ENCODE measurements around the gene DNM1.

The DNM1 gene

DNA sequence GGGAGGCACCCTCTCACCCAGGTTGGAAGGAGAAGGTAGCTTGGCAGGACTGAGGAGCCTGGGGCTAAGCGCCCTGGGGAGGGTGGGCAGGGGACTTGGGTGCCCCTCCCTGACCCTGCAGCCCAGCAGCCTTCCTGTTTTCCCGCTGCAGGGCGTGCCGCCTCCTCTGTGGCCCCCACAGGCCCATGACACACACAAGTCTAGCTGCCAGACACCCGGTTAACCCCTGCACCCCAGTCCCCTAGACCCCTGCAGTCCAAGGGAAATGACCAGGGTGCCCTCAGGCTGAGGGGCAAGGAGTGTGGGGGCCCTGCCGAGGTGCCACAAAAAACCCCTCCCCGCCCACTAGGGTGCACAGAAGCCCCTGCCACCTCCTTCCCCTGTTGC, 39.6 kb downstream of the DNM1 start:
- peaks cover 10% of the 10 kb centered on the region for H3K4me1 ChIP-seq (ENCODE audit: insufficient read depth, low read length, severe bottlenecking)
- H3K9me2 ChIP-seq (ENCODE audit: low read depth, low read length) = no peaks in the 10 kb centered on the region
- H2AFZ ChIP-seq (ENCODE audit: low read length) = no peak overlapping the region
- no peaks in the 10 kb centered on the region for H4K20me1 ChIP-seq (ENCODE audit: insufficient read depth, low read length)
- no peak overlapping the region for H3K27ac ChIP-seq (ENCODE audit: low read depth, low read length, poor library complexity, severe bottlenecking)
- no peaks in the 10 kb centered on the region for H3K9me3 ChIP-seq (ENCODE audit: low read length)
- H3K36me3 ChIP-seq (ENCODE audit: insufficient read depth, low read length) = no peaks in the 10 kb centered on the region
- no peak overlapping the region for H3K4me3 ChIP-seq (ENCODE audit: low read depth, low read length, poor library complexity, severe bottlenecking)
- no peaks in the 10 kb centered on the region for H3K79me2 ChIP-seq (ENCODE audit: insufficient read depth, low read length)
- TF ChIP-seq CTCF (IDR thresholded peaks at IDR 0.05; ENCODE audit: low read length) (no peak), EZH2 (IDR thresholded peaks at IDR 0.05; ENCODE audit: borderline replicate concordance, low read length) (no peak)
- H3K4me2 ChIP-seq (ENCODE audit: low read length) = no peak overlapping the region
- H3F3A ChIP-seq (ENCODE audit: insufficient read depth, low read length) = no peaks in the 10 kb centered on the region
- no peak overlapping the region for H3K9ac ChIP-seq (ENCODE audit: low read length)
- no peaks in the 10 kb centered on the region for H3K27me3 ChIP-seq (ENCODE audit: insufficient read depth, low read length)

- Histone ChIP-seq H3K9me2 (ENCODE audit: low read depth, low read length) (no peaks in the 10 kb centered on the region), H3K36me3 (ENCODE audit: insufficient read depth, low read length) (no peaks in the 10 kb centered on the region), H2AFZ (ENCODE audit: low read length) (no peak overlapping the region), H3K9ac (ENCODE audit: low read length) (no peak overlapping the region), H3K4me3 (ENCODE audit: low read depth, low read length, poor library complexity, severe bottlenecking) (no peak overlapping the region), H3K79me2 (ENCODE audit: insufficient read depth, low read length) (no peaks in the 10 kb centered on the region), H3K27me3 (ENCODE audit: insufficient read depth, low read length) (peaks cover under 1% of the 10 kb centered on the region; the same call in 1 of the 2 replicates), H3K27ac (ENCODE audit: low read depth, low read length, poor library complexity, severe bottlenecking) (no peak overlapping the region), H3K9me3 (ENCODE audit: low read length) (no peaks in the 10 kb centered on the region), H4K20me1 (ENCODE audit: insufficient read depth, low read length) (no peaks in the 10 kb centered on the region), H3F3A (ENCODE audit: insufficient read depth, low read length) (no peaks in the 10 kb centered on the region), H3K4me2 (ENCODE audit: low read length) (no peak overlapping the region), H3K4me1 (ENCODE audit: insufficient read depth, low read length, severe bottlenecking) (peaks cover 10% of the 10 kb centered on the region)
- TF ChIP-seq EZH2 (IDR thresholded peaks at IDR 0.05; ENCODE audit: borderline replicate concordance, low read length) = no peak
- TF ChIP-seq CTCF (IDR thresholded peaks at IDR 0.05; ENCODE audit: low read length) = no peak
Observed at GRCh38 chr9:128243215-128244018, 40.2 kb downstream of the DNM1 start.

- H3K79me2 ChIP-seq (ENCODE audit: insufficient read depth, low read length) = no peaks in the 10 kb centered on the region
- H3K27ac ChIP-seq (ENCODE audit: low read depth, low read length, poor library complexity, severe bottlenecking) = no peak overlapping the region
- H3K4me1 ChIP-seq (ENCODE audit: insufficient read depth, low read length, severe bottlenecking) = peaks cover 10% of the 10 kb centered on the region
- H3F3A ChIP-seq (ENCODE audit: insufficient read depth, low read length) = no peaks in the 10 kb centered on the region
- H3K9ac ChIP-seq (ENCODE audit: low read length) = no peak overlapping the region
- H4K20me1 ChIP-seq (ENCODE audit: insufficient read depth, low read length) = no peaks in the 10 kb centered on the region
- no peak for TF ChIP-seq CTCF (IDR thresholded peaks at IDR 0.05; ENCODE audit: low read length)
- no peak for TF ChIP-seq EZH2 (IDR thresholded peaks at IDR 0.05; ENCODE audit: borderline replicate concordance, low read length)
- peaks cover 4% of the 10 kb centered on the region; the same call in 1 of the 2 replicates for H3K27me3 ChIP-seq (ENCODE audit: insufficient read depth, low read length)
- H3K9me2 ChIP-seq (ENCODE audit: low read depth, low read length) = no peaks in the 10 kb centered on the region
- H3K4me2 ChIP-seq (ENCODE audit: low read length) = no peak overlapping the region
- no peaks in the 10 kb centered on the region for H3K9me3 ChIP-seq (ENCODE audit: low read length)
- no peaks in the 10 kb centered on the region for H3K36me3 ChIP-seq (ENCODE audit: insufficient read depth, low read length)
- H3K4me3 ChIP-seq (ENCODE audit: low read depth, low read length, poor library complexity, severe bottlenecking) = no peak overlapping the region
- no peak overlapping the region for H2AFZ ChIP-seq (ENCODE audit: low read length)
Observed at GRCh38 chr9:128244091-128244836, 41.1 kb downstream of the DNM1 start.

Measured in OCI-LY1 (cell line).